OCI-LY1 (cell line): ENCODE results near the gene PTGDS.

ENCODE experiments used
- H2AFZ ChIP-seq: fragments of 200-600 bp; sonication (generic), shearing (Covaris generic); 2 replicates; pipeline ENCODE4 v1.6.0; 2014; ENCODE audit warnings: antibody characterized with exemption, mild to moderate bottlenecking, low read length
- H3F3A ChIP-seq: fragments of 200-600 bp; sonication (generic), shearing (Covaris generic); 2 replicates; pipeline ENCODE4 v1.6.0; 2014; ENCODE audit warnings: mild to moderate bottlenecking, antibody characterized with exemption, low read length, moderate library complexity; ENCODE audit not compliant: insufficient read depth
- H3K27ac ChIP-seq: fragments of 200-600 bp; sonication (generic); 2 replicates; pipeline ENCODE4 v1.5.1; 2014; ENCODE audit warnings: low read length, mixed run types, mild to moderate bottlenecking, low read depth; ENCODE audit not compliant: poor library complexity, severe bottlenecking
- H3K27me3 ChIP-seq: fragments of 200-600 bp; sonication (generic); 2 replicates; pipeline ENCODE4 v1.6.0; 2014; ENCODE audit warnings: antibody characterized with exemption, mild to moderate bottlenecking, low read length, moderate library complexity; ENCODE audit not compliant: insufficient read depth
- H3K36me3 ChIP-seq: fragments of 200-600 bp; sonication (generic); 2 replicates; pipeline ENCODE4 v1.6.1; 2014; ENCODE audit warnings: mild to moderate bottlenecking, antibody characterized with exemption, low read length, moderate library complexity, mixed read lengths; ENCODE audit not compliant: insufficient read depth
- H3K4me1 ChIP-seq: fragments of 200-600 bp; sonication (generic); 2 replicates; pipeline ENCODE4 v1.5.1; 2014; ENCODE audit warnings: mild to moderate bottlenecking, low read length, moderate library complexity; ENCODE audit not compliant: insufficient read depth, severe bottlenecking
- H3K4me2 ChIP-seq: fragments of 200-600 bp; sonication (generic), shearing (Covaris generic); 2 replicates; pipeline ENCODE4 v1.6.1; 2014; ENCODE audit warnings: low read length
- H3K4me3 ChIP-seq: fragments of 200-600 bp; sonication (generic); 2 replicates; pipeline ENCODE4 v1.5.1; 2014; ENCODE audit warnings: low read length, low read depth, mild to moderate bottlenecking, mixed read lengths; ENCODE audit not compliant: poor library complexity, severe bottlenecking
- H3K79me2 ChIP-seq: fragments of 200-600 bp; shearing (Covaris generic); 2 replicates; pipeline ENCODE4 v1.6.1; 2016; ENCODE audit warnings: mixed run types, low read length, mixed read lengths; ENCODE audit not compliant: insufficient read depth
- H3K9ac ChIP-seq: fragments of 200-600 bp; sonication (generic), shearing (Covaris generic); 2 replicates; pipeline ENCODE4 v1.6.1; 2014; ENCODE audit warnings: mild to moderate bottlenecking, low read length, mixed read lengths
- H3K9me2 ChIP-seq: fragments of 200-600 bp; sonication (generic), shearing (Covaris generic); 2 replicates; pipeline ENCODE4 v1.6.1; 2014; ENCODE audit warnings: low read depth, mild to moderate bottlenecking, low read length, mixed read lengths
- H3K9me3 ChIP-seq: fragments of 200-600 bp; shearing (Covaris generic); 2 replicates; pipeline ENCODE4 v1.6.1; 2014; ENCODE audit warnings: low read length, mixed read lengths
- H4K20me1 ChIP-seq: fragments of 200-600 bp; sonication (generic), shearing (Covaris generic); 2 replicates; pipeline ENCODE4 v1.6.0; 2016; ENCODE audit warnings: mild to moderate bottlenecking, low read length; ENCODE audit not compliant: insufficient read depth
- CTCF ChIP-seq: fragments of 200-600 bp; sonication (generic), shearing (Covaris generic); IDR thresholded peaks from 2 replicates; pipeline ENCODE4 v1.5.1; 2017; ENCODE audit warnings: mild to moderate bottlenecking, antibody characterized with exemption, low read length, moderate library complexity, mixed read lengths
- EZH2 ChIP-seq: fragments of 200-600 bp; sonication (generic), shearing (Covaris generic); IDR thresholded peaks from 2 replicates; pipeline ENCODE4 v1.8.0; 2017; ENCODE audit warnings: borderline replicate concordance, mixed run types, mild to moderate bottlenecking, antibody characterized with exemption, low read length, moderate library complexity, mixed read lengths

Gene PTGDS

DNA sequence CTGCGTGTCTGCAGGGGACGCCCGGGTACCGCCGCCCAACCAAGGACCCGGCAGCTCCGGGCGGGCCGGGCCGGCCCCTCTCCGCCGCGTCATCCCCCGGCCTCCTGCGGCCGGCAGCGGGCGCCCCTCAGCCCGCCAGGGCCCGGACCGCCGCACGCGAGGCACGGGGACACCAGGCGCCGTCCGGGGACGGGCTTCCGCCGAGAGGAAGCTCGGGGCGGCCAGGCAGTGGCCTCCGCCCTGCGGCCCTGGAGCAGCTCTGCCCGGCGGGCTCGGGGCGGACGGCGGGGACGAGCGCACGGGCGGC is 33.1 kb upstream of the PTGDS start:
- Histone ChIP-seq H4K20me1 (no peaks in the 10 kb centered on the region), H3K4me1 (peaks cover 16% of the 10 kb centered on the region), H3K27ac (no peak overlapping the region), H3F3A (0 out of 2 replicates have a peak, but pooled peaks cover 1% of the 10 kb centered on the region), H3K4me2 (peak overlapping the region; percentile 80), H3K9ac (peak overlapping the region; percentile 92), H3K27me3 (no peaks in the 10 kb centered on the region; the same call in 1 of the 2 replicates), H3K9me3 (no peaks in the 10 kb centered on the region), H3K79me2 (no peaks in the 10 kb centered on the region), H3K36me3 (peaks cover 37% of the 10 kb centered on the region), H3K4me3 (peak overlapping the region; percentile 91), H3K9me2 (no peaks in the 10 kb centered on the region), H2AFZ (no peak overlapping the region)
- TF ChIP-seq EZH2: no peak
- TF ChIP-seq CTCF: no peak

DNA sequence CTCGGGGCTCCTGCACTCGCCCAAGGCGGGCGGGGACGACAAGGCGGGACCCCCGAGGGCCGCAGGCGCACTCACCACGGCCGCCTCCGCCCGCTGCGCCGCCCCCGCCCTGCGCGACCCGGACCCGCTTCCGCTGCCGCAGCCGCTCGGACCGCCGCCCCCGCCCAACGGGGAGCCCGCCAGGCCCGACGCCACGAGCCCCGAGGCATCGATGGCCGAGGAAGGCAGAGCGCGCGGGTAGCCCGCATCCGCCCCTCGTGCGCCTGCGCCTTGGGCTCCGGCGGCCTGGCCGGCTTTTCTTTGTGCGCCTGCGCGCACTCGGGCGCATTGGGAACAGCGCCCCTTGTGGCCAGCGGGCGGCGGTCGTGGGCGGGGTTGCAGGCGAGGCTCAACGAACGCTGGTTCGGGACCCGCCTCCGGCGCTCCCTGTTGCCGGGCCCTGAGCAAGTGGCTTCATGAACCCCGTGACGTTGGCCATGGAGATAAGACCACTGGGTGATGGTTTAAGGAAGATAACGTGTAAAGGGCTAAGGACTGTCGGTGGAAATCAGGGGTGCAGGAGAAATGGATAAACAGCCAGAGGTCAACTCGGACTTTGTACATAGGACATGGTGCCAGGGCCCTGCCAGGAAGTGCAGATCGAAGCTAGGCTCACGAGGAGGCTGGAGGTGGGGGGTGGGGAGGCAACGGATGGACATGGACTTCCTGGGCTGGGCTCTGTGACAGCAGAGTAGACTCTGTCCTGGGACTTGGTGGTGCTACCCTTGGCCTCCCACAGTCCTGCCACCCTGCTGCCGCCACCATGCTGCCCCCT is 32.6 kb upstream of the PTGDS start, which contains the start of the genes C8G and FBXW5:
Gene C8G (plus strand): TSS at position 725 of the 814 bp plus-strand sequence. CDS start 78 bp downstream, at position 803.
Gene FBXW5 (minus strand): TSS at position 220 of the 814 bp plus-strand sequence. CDS start 655 bp downstream, outside the sequence.
- Histone ChIP-seq H3K4me1 (peaks cover 19% of the 10 kb centered on the region), H3K27me3 (no peaks in the 10 kb centered on the region; the same call in 1 of the 2 replicates), H3K36me3 (peaks cover 33% of the 10 kb centered on the region), H3K9me3 (no peaks in the 10 kb centered on the region), H3K4me2 (peak within 1 kb of the TSS; percentile 80), H3K9ac (peak within 1 kb of the TSS; percentile 92), H3K9me2 (no peaks in the 10 kb centered on the region), H4K20me1 (no peaks in the 10 kb centered on the region), H3F3A (no peaks in the 10 kb centered on the region), H2AFZ (no peak within 1 kb of the TSS), H3K79me2 (no peaks in the 10 kb centered on the region), H3K27ac (no peak within 1 kb of the TSS), H3K4me3 (peak within 1 kb of the TSS; percentile 91)
- TF ChIP-seq CTCF (peak; percentile 87), EZH2 (no peak)

- Histone ChIP-seq H3K9me2 (no peaks in the 10 kb centered on the region), H3K9ac (no peak overlapping the region), H3K9me3 (no peaks in the 10 kb centered on the region), H3K4me1 (peaks cover 24% of the 10 kb centered on the region), H3K27me3 (no peaks in the 10 kb centered on the region; the same call in 1 of the 2 replicates), H3K27ac (no peak overlapping the region), H3K4me2 (no peak overlapping the region), H3K36me3 (peaks cover 24% of the 10 kb centered on the region), H3K79me2 (no peaks in the 10 kb centered on the region), H3F3A (no peaks in the 10 kb centered on the region), H4K20me1 (no peaks in the 10 kb centered on the region), H3K4me3 (no peak overlapping the region), H2AFZ (no peak overlapping the region)
- TF ChIP-seq CTCF: no peak
- no peak for TF ChIP-seq EZH2
Observed at GRCh38 chr9:136945333-136946227, 31.7 kb upstream of the PTGDS start.
